Endothelial cell of umbilical vein (primary cell): ENCODE results near the gene KLHL26.

Experiments used
- EZH2 ChIP-seq: IDR thresholded peaks from 2 replicates; pipeline ENCODE4 v1.6.1; 2012; ENCODE audit warnings: borderline replicate concordance, low read depth, mild to moderate bottlenecking, moderate library complexity, low read length, inconsistent platforms; ENCODE audit not compliant: severe bottlenecking
- FOS ChIP-seq: IDR thresholded peaks from 2 replicates; pipeline ENCODE4 v1.6.1; 2011; ENCODE audit warnings: mild to moderate bottlenecking, low read length, moderate library complexity, borderline replicate concordance; ENCODE audit not compliant: insufficient read depth
- GATA2 ChIP-seq: IDR thresholded peaks from 2 replicates; pipeline ENCODE4 v1.7.0; 2011; ENCODE audit warnings: low read depth, mild to moderate bottlenecking, moderate library complexity, mixed read lengths, low read length; ENCODE audit not compliant: insufficient read length, insufficient read depth
- JUN ChIP-seq: IDR thresholded peaks from 2 replicates; pipeline ENCODE4 v1.6.1; 2011; ENCODE audit warnings: borderline replicate concordance, low read depth; ENCODE audit not compliant: insufficient read length, insufficient read depth
- MYC ChIP-seq: IDR thresholded peaks from one replicate; pipeline ENCODE4 v1.6.1; 2011; ENCODE audit warnings: mild to moderate bottlenecking, low read depth, low read length
- POLR2A ChIP-seq: IDR thresholded peaks from 2 replicates; pipeline ENCODE4 v1.6.1; 2012; ENCODE audit warnings: low read depth, mild to moderate bottlenecking, control low read depth, low read length
- POLR2AphosphoS5 ChIP-seq: IDR thresholded peaks from 2 replicates; pipeline ENCODE4 v1.6.1; 2012; ENCODE audit warnings: low read depth, mild to moderate bottlenecking, control low read depth, low read length, moderate library complexity; ENCODE audit not compliant: insufficient read depth
- TF ChIP-seq, protein P1 (sequence below), 2 donors: IDR thresholded peaks; 1 replicate in 1 of 2; 2 replicates in 1 of 2; pipeline ENCODE4 v1.5.1; 2011; ENCODE audit warnings: low read length in 2 of 2, mild to moderate bottlenecking in 2 of 2, moderate library complexity in 2 of 2, control low read depth in 1 of 2, inconsistent platforms in 1 of 2, low read depth in 1 of 2; ENCODE audit not compliant: insufficient read depth in 1 of 2; ENCODE audit errors: extremely low read depth in 1 of 2
- TF ChIP-seq, protein P2 (sequence below): IDR thresholded peaks from 2 replicates; pipeline ENCODE4 v1.6.1; 2011; ENCODE audit not compliant: insufficient read depth, insufficient read length

DNA sequence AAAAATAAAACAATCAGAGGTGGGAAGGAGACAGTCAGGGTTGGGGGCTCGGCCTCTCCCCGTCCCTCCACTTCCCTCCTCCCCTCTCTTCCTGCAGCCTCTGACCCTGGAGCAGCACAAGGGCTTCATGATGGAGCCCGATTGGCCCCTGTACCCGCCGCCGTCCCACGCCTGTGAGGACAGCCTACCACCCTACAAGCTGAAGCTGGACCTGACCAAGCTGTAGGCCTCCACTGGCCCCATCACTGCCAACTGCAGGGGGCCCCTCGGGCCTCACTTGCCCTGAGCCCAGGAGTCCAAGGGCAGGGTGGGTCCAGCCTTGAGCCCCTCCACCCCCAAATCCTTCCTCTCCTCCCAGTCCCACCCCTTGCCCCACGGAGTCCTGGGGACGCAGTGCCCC lies 16.5 kb upstream of the KLHL26 start:
- TF ChIP-seq POLR2AphosphoS5 (no peak), POLR2A (no peak), MYC (no peak), EZH2 (no peak), FOS (no peak), GATA2 (no peak), JUN (no peak)
- TF ChIP-seq, protein P1, sequence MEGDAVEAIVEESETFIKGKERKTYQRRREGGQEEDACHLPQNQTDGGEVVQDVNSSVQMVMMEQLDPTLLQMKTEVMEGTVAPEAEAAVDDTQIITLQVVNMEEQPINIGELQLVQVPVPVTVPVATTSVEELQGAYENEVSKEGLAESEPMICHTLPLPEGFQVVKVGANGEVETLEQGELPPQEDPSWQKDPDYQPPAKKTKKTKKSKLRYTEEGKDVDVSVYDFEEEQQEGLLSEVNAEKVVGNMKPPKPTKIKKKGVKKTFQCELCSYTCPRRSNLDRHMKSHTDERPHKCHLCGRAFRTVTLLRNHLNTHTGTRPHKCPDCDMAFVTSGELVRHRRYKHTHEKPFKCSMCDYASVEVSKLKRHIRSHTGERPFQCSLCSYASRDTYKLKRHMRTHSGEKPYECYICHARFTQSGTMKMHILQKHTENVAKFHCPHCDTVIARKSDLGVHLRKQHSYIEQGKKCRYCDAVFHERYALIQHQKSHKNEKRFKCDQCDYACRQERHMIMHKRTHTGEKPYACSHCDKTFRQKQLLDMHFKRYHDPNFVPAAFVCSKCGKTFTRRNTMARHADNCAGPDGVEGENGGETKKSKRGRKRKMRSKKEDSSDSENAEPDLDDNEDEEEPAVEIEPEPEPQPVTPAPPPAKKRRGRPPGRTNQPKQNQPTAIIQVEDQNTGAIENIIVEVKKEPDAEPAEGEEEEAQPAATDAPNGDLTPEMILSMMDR (IDR thresholded peaks at IDR 0.05; ENCODE audit: extremely low read depth in 1 of 2, insufficient read depth in 1 of 2, low read depth in 1 of 2, low read length in 2 of 2) = no peak
- TF ChIP-seq, protein P2, sequence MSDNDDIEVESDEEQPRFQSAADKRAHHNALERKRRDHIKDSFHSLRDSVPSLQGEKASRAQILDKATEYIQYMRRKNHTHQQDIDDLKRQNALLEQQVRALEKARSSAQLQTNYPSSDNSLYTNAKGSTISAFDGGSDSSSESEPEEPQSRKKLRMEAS = no peak
